Tibial artery (tissue), 4 donors: ENCODE measurements around the gene MTMR6.

Experiments used
- DNase-seq, 2 donors: peaks; one replicate each; pipeline ENCODE4 v3.0.0-alpha.2; 2019
- H3K27ac ChIP-seq, 2 donors: fragments of 200-600 bp; sonication (generic) in 1 of 2; 1 replicate in 1 of 2; 2 replicates in 1 of 2; pipeline ENCODE4 v1.5.1; 2018 to 2019; ENCODE audit warnings: mild to moderate bottlenecking in 1 of 2
- H3K27me3 ChIP-seq, 2 donors: fragments of 200-600 bp; sonication (generic) in 1 of 2; one replicate each; pipeline versions ENCODE4 v1.5.1 to v1.6.0; 2016 to 2019
- H3K36me3 ChIP-seq, 3 donors: fragments of 200-600 bp; sonication (generic) in 2 of 3; one replicate each; pipeline ENCODE4 v1.5.1; 2016 to 2019; ENCODE audit warnings: mild to moderate bottlenecking in 2 of 3
- H3K4me1 ChIP-seq, 4 donors: fragments of 200-600 bp; sonication (generic) in 2 of 4; 1 replicate in 3 of 4; 2 replicates in 1 of 4; pipeline ENCODE4 v1.5.1; 2016 to 2019
- H3K4me3 ChIP-seq, 2 donors: fragments of 200-600 bp; sonication (generic) in 1 of 2; 1 replicate in 1 of 2; 2 replicates in 1 of 2; pipeline ENCODE4 v1.5.1; 2018 to 2019; ENCODE audit warnings: mild to moderate bottlenecking in 2 of 2
- H3K9me3 ChIP-seq, 3 donors: fragments of 200-600 bp; sonication (generic) in 1 of 3; one replicate each; pipeline ENCODE4 v1.5.1; 2016 to 2019
- CTCF ChIP-seq, 2 experiments: fragments of 200-600 bp in 1 of 2; fragments of 450-650 bp in 1 of 2; IDR thresholded peaks; one replicate each; pipeline ENCODE4 v1.5.1; 2017 to 2019; ENCODE audit warnings: antibody characterized with exemption in 2 of 2, mild to moderate bottlenecking in 1 of 2, moderate library complexity in 1 of 2
- intact Hi-C: fragments of 100-400 bp; cut with DNase I; formaldehyde crosslinking; loops from one replicate; pipeline ENCODE4 v1.15.0; 2023; ENCODE audit warnings: low total_unique reads

Gene MTMR6

GRCh38 chr13:25252225-25252624 lies 35.1 kb downstream of the MTMR6 start:
- Histone ChIP-seq H3K36me3 (peaks cover 32 to 72% (median 66%) of the 10 kb centered on the region in 3 donors), H3K27ac (no peak overlapping the region), H3K4me3 (no peak overlapping the region), H3K4me1 (no peaks in the 10 kb centered on the region), H3K27me3 (no peaks in the 10 kb centered on the region), H3K9me3 (no peaks in the 10 kb centered on the region)
- DNase-seq: no peak
- no peak for TF ChIP-seq CTCF (IDR thresholded peaks at IDR 0.05)
- intact Hi-C loops: no loop called here

- H3K4me3 ChIP-seq: no peak overlapping the region
- no peaks in the 10 kb centered on the region for H3K4me1 ChIP-seq
- no peaks in the 10 kb centered on the region for H3K27me3 ChIP-seq
- intact Hi-C loops: no loop called here
- H3K27ac ChIP-seq: no peak overlapping the region
- TF ChIP-seq CTCF (IDR thresholded peaks at IDR 0.05): no peak
- H3K36me3 ChIP-seq: peaks cover 25 to 62% (median 46%) of the 10 kb centered on the region in 3 donors
- H3K9me3 ChIP-seq: no peaks in the 10 kb centered on the region
- no peak for DNase-seq
Measured at GRCh38 chr13:25249001-25249543, 38.2 kb downstream of the MTMR6 start.

GRCh38 chr13:25248071-25248470 lies 39.2 kb downstream of the MTMR6 start:
- intact Hi-C loops: no loop called here

GRCh38 chr13:25247360-25247759 lies 39.9 kb downstream of the MTMR6 start:
- no peak for DNase-seq
- Histone ChIP-seq H3K4me1 (no peaks in the 10 kb centered on the region), H3K9me3 (no peaks in the 10 kb centered on the region), H3K36me3 (peaks cover 19 to 47% (median 32%) of the 10 kb centered on the region in 3 donors), H3K27me3 (no peaks in the 10 kb centered on the region), H3K27ac (no peak overlapping the region), H3K4me3 (no peak overlapping the region)
- TF ChIP-seq CTCF (IDR thresholded peaks at IDR 0.05): no peak
- intact Hi-C loops: no loop called here

More at GRCh38 chr13:25248071-25248470, 39.2 kb downstream of the MTMR6 start:
- no peak overlapping the region for H3K4me3 ChIP-seq
- H3K27me3 ChIP-seq: no peaks in the 10 kb centered on the region
- H3K36me3 ChIP-seq: peaks cover 19 to 54% (median 39%) of the 10 kb centered on the region in 3 donors
- H3K9me3 ChIP-seq: no peaks in the 10 kb centered on the region
- no peaks in the 10 kb centered on the region for H3K4me1 ChIP-seq
- H3K27ac ChIP-seq: no peak overlapping the region
- TF ChIP-seq CTCF (IDR thresholded peaks at IDR 0.05): no peak
- DNase-seq: no peak

- no peak for DNase-seq
- no peaks in the 10 kb centered on the region for H3K27me3 ChIP-seq
- no peak overlapping the region for H3K27ac ChIP-seq
- H3K4me3 ChIP-seq: no peak overlapping the region
- H3K9me3 ChIP-seq: no peaks in the 10 kb centered on the region
- no peak for TF ChIP-seq CTCF (IDR thresholded peaks at IDR 0.05)
- peaks cover 8 to 25% (median 17%) of the 10 kb centered on the region in 3 donors for H3K36me3 ChIP-seq
- no peaks in the 10 kb centered on the region for H3K4me1 ChIP-seq
- intact Hi-C loops: no loop called here
Measured at GRCh38 chr13:25244123-25244522, 43.2 kb downstream of the MTMR6 start.

GRCh38 chr13:25242956-25243355 lies 44.3 kb downstream of the MTMR6 start:
- H3K36me3 ChIP-seq: peaks cover 4 to 22% (median 10%) of the 10 kb centered on the region in 3 donors

More at GRCh38 chr13:25242956-25243355, 44.3 kb downstream of the MTMR6 start:
- TF ChIP-seq CTCF (IDR thresholded peaks at IDR 0.05): no peak
- Histone ChIP-seq H3K27me3 (no peaks in the 10 kb centered on the region), H3K27ac (no peak overlapping the region), H3K4me1 (no peaks in the 10 kb centered on the region), H3K9me3 (no peaks in the 10 kb centered on the region), H3K4me3 (no peak overlapping the region)
- intact Hi-C loops: no loop called here
- DNase-seq: no peak
